GM18909 (cell line): ENCODE data around the gene TXNIP.

ENCODE experiments used
- ATAC-seq: cut with Tn5 transposase; IDR thresholded peaks from one replicate; pipeline ENCODE4 v1.9.1; 2021; ENCODE audit warnings: mild to moderate bottlenecking; ENCODE audit not compliant: unreplicated experiment, poor library complexity

Gene TXNIP

GRCh38 chr1:146012703-146013558 is 16.6 kb upstream of the TXNIP start:
- ATAC-seq: no peak

- no peak for ATAC-seq
These were observed 13.9 kb upstream of the TXNIP start for GRCh38 chr1:146010126-146010738.

- no peak for ATAC-seq
These were observed 11.2 kb upstream of the TXNIP start for GRCh38 chr1:146007489-146008133.

- no peak for ATAC-seq
These were observed 5.3 kb upstream of the TXNIP start for GRCh38 chr1:146001709-146002108.

- no peak for ATAC-seq
These were observed 3.1 kb upstream of the TXNIP start for GRCh38 chr1:145999321-146000024.

- ATAC-seq: no peak
These were observed 1.3 kb upstream of the TXNIP start for GRCh38 chr1:145997718-145998023.

GRCh38 chr1:145997016-145997717 is 788 bp upstream of the TXNIP start:
- peak; percentile 29 for ATAC-seq

- ATAC-seq: no peak
These were observed 381 bp downstream of the TXNIP start for GRCh38 chr1:145995964-145996432.

GRCh38 chr1:145995148-145995881 is 1.1 kb downstream of the TXNIP start:
- ATAC-seq: no peak

- no peak for ATAC-seq
These were observed 1.8 kb downstream of the TXNIP start for GRCh38 chr1:145994391-145995120.

GRCh38 chr1:145993618-145994390 is 2.6 kb downstream of the TXNIP start:
- no peak for ATAC-seq

- ATAC-seq: no peak
These were observed 3.3 kb downstream of the TXNIP start for GRCh38 chr1:145992958-145993617.

- ATAC-seq: no peak
These were observed 3.9 kb downstream of the TXNIP start for GRCh38 chr1:145992502-145992936.

- ATAC-seq: no peak
These were observed 4.5 kb downstream of the TXNIP start for GRCh38 chr1:145991735-145992412.

GRCh38 chr1:145990249-145990855 is 6.0 kb downstream of the TXNIP start:
- ATAC-seq: no peak

- no peak for ATAC-seq
These were observed 7.6 kb downstream of the TXNIP start for GRCh38 chr1:145988773-145989172.

- ATAC-seq: no peak
These were observed 8.5 kb downstream of the TXNIP start for GRCh38 chr1:145987926-145988325.
